DMS79 (cell line): ENCODE data around the gene FOXC2.

Source experiments
- DNase-seq: peaks from one replicate; lab custom pipeline; 2025; lab: John Stamatoyannopoulos, UW

Gene FOXC2

GRCh38 chr16:86556576-86556975 is 10.1 kb upstream of the FOXC2 start:
- DNase-seq = no peak

DNA sequence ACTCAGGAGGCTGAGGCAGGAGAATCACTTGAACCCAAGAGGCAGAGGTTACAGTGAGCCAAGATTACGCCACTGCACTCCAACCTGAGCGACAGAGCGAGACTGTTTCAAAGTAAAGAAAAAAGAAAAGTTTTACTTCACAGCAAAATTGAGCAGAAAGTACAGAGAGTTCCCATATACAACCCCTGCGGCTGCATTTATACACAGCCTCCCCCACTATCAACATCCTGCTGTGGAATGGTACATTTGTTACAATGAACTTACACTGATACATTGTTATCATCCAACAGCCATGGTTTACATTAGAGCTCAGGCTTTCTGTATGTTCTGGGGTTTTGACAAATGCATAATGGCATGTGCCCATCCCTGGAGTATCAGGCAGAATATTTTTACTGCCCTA is 9.0 kb upstream of the FOXC2 start:
- DNase-seq = no peak

DNA sequence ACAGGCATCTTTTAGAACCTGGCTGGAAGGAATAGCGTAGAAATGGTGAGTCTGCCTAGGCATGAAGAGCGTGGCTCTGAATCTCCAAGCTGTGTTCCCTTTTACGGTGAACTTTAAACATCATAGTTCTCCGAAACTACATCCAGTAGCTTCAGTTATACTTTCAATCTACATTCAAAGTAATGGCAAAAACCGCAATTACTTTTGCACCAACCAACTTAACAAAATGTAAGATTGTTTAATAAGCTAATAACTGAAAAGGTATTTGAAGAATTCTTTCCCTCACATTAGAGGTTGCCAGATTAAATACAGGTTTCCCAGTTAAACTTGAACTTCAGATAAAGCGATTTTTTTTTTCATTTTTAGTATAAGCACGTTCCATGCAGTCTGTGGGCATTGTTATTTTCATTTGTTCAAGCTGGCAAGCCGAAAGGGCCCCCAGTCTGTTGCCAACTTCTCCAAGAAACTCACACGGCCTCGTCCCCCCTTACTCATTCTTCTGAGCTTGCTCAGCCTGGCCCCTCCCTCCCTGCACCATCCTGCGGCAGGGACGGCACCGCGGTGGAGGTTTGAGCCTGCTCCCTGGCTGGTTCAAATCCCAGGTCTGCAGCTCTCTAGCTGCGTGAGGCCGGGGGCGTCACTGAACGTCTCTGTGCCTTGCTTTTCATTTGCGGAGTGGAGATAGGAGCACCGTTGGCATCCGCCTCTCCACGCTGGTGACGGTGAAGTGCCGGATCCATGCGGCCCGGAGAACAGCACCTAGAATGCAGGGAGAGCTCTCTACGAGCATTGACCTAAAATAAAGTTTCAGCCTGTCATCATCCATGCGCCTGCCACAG is 8.1 kb upstream of the FOXC2 start:
- DNase-seq = no peak

GRCh38 chr16:86559802-86560305 is 6.8 kb upstream of the FOXC2 start:
- DNase-seq = no peak

- no peak for DNase-seq
Measured at GRCh38 chr16:86562356-86562755, 4.3 kb upstream of the FOXC2 start.

DNA sequence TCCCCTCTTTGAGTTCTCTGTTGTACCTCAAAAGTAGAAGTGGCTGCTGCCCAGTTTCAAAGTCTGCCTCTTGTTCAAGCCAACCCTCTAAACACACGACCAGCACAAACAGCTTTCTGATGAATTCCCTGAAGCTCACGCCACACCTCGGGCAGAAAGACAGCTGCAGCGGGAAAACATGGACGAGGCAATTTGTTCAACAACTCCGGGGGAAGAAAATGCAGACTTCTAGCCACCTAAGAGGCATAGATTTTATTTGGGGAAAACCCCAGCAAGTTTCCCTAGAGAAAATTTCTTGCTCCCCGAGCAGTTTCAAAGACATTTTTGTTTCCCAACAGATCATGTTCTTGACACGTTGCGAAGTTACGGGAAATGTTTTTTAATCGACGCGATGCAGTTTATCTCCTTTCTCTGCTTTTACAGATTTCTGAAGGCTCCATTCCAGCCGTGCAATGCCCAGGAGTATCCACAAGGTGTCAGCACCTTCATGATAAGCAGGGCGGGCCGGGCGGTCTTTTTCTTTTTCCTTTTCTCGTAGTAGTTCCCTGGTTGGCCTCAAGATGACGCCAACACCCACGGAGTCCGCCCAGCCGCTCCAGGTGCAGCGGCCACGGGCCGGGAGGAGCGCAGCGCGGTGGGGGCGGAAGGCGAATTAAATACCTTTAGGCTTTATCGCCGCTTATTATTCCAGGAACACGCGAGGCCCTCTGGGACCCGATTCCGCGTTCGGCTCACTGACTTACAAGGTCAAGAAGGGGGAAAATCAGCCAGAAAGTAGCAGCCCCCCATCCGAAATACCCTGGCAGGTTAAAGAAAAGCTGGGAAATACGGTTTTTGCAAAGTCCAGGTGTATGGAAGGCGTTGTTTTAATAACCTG is 2.9 kb upstream of the FOXC2 start:
- no peak for DNase-seq

GRCh38 chr16:86565181-86565631 is 1.4 kb upstream of the FOXC2 start:
- DNase-seq = no peak

GRCh38 chr16:86565644-86566511 is 751 bp upstream of the FOXC2 start:
- DNase-seq = no peak

DNA sequence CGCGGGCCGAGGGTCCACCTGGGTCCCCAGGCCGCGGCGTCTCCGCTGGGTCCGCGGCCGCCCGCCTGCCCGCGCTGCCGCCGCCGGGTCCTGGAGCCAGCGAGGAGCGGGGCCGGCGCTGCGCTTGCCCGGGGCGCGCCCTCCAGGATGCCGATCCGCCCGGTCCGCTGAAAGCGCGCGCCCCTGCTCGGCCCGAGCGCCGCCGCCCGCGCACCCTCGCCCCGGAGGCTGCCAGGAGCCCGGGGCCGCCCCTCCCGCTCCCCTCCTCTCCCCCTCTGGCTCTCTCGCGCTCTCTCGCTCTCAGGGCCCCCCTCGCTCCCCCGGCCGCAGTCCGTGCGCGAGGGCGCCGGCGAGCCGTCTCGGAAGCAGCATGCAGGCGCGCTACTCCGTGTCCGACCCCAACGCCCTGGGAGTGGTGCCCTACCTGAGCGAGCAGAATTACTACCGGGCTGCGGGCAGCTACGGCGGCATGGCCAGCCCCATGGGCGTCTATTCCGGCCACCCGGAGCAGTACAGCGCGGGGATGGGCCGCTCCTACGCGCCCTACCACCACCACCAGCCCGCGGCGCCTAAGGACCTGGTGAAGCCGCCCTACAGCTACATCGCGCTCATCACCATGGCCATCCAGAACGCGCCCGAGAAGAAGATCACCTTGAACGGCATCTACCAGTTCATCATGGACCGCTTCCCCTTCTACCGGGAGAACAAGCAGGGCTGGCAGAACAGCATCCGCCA is 504 bp downstream of the FOXC2 start:
- no peak for DNase-seq

GRCh38 chr16:86567701-86568581 is 1.3 kb downstream of the FOXC2 start:
- DNase-seq = no peak

GRCh38 chr16:86568677-86569623 is 2.3 kb downstream of the FOXC2 start:
- DNase-seq = no peak

DNA sequence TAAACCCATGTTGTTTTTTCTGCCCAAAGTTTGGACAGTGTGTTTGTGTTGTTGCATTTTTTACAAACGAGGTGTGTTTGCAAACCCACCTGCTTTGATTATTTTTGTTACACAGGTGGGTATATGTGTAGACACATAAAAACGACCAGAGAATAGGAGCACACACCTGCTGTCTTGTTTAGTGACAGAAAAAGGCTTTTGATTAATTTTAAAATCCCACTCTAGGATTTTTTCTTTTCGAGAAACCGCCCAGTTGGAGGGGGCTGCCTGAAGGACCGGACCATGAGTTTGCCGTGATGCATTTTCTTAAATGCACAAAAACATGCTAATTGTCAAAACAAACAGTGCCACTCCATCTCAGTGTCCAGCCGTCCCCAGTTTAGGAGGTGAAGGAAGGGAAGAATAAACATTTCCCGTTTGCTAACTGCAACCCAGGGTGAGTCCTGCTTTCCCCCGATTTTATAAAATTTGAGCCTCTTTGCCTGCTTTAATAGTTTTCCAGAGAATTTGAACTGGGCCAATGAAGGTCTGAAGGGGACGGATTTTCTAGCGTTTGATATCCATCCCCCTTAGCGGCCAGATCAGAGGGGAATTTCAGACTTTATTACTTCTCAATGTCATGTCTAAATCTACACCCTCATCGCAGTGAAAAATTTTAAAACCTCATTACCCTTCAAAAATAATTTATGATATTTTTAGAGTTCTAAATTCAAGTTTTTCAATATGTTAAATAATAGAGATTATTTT is 3.2 kb downstream of the FOXC2 start:
- DNase-seq = no peak

DNA sequence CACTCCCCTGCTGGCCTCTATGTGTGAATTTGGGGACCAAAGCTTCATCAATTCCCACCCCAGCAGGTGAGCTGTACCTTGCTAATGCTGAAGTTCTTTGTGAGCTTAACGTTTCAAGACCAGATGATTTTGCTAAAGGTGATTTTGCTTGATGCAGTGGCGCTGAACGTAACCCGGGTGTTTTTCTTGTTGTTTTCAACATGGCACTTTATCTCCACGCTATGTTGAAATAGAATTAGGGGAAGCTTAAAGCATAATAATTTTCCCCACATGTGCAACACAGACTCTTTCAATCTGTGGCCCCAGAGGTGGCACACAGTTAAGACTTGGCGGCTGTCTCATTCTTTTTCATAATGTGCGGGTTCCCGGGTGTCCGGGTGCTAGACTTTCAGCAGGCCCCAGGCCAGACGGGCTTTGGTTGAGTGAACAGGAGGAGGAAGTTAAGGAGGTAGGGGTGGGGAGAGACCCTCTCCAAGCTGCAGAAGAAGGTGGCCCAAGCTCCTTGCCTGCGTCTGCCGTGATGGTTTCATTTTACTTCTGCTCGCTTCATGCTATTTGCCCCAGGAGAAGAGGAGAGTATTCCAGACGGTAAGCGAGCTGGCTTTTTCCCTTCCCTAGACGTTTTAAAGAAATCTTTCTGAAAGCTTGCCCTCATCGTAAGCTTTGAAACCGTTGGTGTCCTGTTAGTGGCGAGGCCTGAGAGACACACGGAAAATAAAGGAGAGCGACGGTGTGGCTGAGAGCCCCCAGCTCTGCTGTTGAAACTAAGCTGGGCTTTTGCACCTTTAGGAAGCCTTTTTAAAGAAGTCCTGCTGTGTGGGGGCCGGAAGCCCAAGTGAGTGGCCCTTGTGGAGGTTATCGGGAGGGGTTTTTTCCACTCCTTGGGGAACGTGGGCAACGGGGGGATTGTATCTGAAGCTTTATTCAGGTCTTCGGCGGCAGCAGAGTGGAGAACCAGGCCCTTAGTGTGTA is 4.2 kb downstream of the FOXC2 start:
- DNase-seq = no peak

DNA sequence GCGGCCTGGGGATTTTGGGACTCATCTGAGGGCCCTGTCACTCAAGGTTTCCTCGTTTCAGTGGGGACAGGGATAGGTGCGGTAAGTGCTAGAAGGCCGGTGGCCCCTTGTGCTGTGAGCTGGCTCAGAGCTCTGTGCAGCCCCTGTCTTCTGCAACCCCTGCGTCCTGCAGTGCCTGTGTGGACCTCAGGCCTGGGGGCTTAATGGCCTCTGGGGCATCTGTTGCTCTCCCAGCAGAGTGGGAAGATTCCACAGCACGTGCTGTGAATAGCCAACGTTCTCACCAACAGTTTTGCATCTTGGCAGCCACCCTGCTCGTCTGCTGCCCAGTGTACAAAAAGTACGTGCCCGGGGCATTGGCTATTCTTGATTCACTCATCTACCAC is 4.9 kb downstream of the FOXC2 start:
- DNase-seq = no peak

- DNase-seq = no peak
Measured at GRCh38 chr16:86572041-86572521, 5.5 kb downstream of the FOXC2 start.

GRCh38 chr16:86572606-86573005 is 6.0 kb downstream of the FOXC2 start:
- no peak for DNase-seq

DNA sequence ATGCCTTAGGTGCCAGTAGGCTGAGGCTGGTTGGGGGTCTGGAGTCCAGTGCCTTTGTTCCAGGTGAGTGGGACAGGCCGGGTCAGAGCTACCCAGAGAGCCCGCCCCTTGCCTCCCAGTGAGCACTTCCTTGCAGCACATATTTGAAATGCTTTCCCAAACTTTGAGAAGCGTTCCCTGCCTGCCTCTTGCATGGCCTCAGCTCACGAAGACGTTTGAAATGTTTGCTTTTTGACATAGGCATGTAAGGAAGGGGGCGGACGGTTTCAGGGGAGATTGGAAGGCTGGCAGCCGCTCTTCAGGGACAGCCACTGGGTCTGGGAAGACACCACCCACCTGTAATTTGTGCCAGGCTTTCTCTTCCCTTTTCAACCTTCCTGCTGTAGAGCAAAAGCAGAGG is 6.6 kb downstream of the FOXC2 start:
- no peak for DNase-seq
